Aortic smooth muscle cell (primary cell): ENCODE results near the gene DMKN. TPM values are rescaled to one million over a fixed set of nuclear protein-coding genes. Genes with fewer than 3 reads are reported as not detected.

Experiments used
- total RNA-seq: library from RNA; depleted of rRNA; stranded (reverse); fragments of >200 nt; gene quantifications from 2 replicates; pipeline ENCODE4 v1.2.3, GENCODE V29; 2014

The DMKN gene, protein sequence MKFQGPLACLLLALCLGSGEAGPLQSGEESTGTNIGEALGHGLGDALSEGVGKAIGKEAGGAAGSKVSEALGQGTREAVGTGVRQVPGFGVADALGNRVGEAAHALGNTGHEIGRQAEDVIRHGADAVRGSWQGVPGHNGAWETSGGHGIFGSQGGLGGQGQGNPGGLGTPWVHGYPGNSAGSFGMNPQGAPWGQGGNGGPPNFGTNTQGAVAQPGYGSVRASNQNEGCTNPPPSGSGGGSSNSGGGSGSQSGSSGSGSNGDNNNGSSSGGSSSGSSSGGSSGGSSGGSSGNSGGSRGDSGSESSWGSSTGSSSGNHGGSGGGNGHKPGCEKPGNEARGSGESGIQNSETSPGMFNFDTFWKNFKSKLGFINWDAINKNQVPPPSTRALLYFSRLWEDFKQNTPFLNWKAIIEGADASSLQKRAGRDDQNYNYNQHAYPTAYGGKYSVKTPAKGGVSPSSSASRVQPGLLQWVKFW
- 0.53 and 2.3 TPM in 2 replicates for total RNA-seq

DNA sequence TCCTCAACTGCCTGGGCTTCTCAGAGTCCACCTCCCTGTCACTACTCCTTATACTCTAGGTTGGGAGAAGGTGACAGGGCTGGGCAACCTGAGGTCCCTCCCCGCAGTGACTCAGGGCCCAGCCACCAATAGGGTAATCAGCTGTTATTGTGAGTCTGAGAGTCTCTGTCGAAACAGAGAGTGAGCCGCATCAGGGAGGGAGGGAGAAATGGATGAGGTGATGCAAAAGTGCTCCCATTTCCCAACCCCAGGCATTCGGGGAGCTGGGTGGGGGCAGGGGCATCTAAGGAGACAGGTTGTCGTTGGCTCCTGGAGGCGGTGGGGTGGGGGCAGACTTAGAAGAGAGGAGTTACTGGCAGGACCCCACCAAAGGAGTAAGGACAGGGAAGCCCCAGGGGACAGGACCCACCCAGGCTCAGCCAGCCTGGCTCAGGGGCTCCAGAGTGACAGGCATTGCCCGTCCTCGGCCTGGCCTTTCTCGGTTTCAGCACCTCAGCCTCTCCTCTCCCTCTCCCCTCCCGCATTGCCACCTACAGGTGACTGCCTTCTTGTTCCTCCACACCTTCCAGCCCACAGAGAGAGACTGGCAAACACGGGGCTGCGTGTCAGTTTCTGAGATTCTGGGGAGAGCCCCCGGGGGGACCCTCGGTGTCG, at the start of gene DMKN:
Gene DMKN (minus strand): TSS at position 22 of the 654 bp plus-strand sequence. CDS start 174 bp downstream, outside the sequence.

DNA sequence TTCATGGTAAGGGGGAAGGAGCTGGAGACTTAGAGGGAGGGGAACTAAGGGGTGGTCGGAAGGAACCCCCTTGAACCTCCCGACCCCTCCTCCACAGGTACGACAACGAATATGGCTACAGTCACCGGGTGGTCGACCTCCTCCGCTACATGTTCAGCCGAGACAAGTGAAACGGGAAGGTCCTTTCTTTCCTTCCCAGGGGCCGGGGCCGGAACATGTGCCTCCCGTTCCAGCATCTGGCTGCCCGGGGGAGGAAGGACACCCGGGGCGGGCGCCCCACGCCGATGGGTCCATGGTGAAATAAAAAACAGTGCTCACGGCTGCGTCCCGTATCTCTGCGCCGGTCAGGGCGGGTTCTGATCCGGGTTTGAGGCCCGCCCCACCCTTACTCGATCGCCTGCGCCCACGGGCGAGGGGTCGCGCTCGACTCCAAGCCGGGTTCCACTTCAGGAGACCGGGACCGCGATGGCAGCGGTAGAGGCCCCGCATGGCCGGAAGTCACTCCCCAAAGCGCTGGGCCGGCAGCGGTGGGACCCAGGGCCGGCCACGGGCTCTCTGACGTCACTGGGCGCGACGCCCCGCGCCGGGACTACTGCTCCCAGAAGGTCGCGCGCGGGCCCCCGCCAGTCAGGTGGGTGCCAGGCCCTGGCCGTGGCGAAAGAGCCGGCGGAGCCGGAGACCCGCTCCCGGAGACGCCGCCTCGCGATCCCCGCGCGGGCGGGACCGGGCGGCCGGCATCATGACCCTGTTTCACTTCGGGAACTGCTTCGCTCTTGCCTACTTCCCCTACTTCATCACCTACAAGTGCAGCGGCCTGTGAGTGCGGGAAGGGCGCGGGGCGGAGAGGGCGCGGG, 31.8 kb upstream of the DMKN start, which contains the start of gene TMEM147:
Gene TMEM147 (plus strand): TSS at position 626 of the 854 bp plus-strand sequence. CDS start 114 bp downstream, at position 740.

DNA sequence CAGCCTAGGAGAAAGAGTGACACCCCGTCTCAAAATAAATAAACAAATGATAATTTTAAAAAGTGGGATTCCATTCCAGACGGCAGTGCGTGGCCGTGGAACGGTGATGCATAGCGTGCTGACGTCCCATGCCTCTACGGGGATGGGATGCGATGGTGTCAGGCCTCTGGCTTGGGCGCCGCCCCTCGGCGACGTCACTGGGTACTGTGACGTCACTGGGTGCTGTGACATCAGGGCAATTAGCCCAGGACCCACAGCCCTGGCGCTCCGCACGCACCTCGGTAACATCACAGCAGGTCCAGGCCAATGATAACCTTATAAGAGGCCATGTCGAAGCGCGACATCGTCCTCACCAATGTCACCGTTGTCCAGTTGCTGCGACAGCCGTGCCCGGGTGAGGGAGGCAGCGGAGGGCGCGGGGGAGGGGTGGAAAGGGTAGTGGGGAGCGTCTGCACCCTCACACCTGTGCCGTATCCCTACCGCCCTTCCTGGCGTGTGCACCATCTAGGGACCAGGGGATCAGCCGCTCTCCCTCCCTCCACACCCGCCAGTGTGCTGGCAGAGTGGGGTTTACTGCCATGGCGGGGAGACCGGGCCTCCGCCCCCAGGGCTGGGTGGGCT, 19.9 kb upstream of the DMKN start, which contains the start of gene GAPDHS:
Gene GAPDHS (plus strand): TSS at position 256 of the 621 bp plus-strand sequence. CDS start 72 bp downstream, at position 328.

DNA sequence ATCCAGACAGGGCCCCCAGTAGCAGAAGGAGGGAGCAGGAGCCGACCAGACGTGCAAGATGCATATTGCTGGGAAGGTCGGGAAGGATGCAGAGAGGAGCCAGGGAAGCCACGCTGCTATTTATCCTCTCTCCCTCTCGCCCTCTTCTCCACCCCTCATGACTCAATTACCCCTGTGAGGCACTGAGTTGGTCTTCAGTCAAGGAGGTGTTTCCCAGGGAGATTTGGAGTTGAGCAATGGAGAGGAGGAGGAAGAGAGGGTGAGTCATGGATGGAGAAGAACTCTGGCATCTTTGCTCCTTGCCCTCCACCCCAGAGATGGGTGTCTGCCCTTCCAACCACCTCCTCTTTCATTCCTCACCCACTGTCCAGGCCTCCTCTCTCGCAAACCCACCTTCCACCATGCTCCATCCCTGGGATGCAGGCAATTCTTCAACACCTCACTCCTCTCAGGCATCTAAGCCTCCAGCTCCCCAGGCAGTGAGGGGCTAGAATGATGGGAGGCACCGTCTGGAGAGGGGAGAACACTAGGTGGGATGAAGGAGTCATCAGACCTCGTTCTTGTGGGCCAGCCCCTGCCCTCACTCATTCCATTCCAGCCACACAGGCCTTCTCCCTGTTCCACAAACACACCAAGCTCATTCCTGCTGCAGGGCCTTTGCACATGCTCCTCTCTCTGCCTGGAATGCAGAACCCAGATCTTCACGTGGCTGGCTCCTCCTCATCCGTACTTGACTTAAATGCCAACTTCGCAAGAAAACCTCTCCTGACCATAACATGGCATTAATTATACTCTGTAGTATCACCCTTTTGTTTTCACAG, 15.0 kb upstream of the DMKN start, which contains the start of gene SBSN:
Gene SBSN (minus strand): TSS at position 94 of the 821 bp plus-strand sequence. CDS start 30 bp downstream, at position 64.

DNA sequence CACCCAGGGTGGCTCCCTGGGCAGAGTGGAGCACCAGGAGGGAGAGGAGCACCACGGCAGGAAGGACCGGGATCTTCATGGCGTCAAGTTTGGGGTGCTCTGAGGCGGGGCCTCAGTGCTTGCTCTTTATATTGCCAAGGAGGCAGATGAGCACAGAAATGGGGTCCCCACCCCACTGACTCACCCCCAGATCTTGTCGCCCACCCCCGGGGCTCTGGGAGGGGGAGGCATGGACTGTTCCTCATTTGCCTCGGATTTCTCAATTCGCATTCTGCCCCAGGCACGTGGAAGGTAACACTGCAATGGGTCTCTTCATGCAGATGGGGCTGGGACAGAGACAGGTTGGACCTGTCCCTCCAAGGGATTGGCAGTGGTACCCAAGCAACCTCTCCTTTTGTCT, 23.1 kb downstream of the DMKN start, which contains the start of gene KRTDAP:
Gene KRTDAP (minus strand): TSS at position 101 of the 400 bp plus-strand sequence. CDS start 22 bp downstream, at position 79.

DNA sequence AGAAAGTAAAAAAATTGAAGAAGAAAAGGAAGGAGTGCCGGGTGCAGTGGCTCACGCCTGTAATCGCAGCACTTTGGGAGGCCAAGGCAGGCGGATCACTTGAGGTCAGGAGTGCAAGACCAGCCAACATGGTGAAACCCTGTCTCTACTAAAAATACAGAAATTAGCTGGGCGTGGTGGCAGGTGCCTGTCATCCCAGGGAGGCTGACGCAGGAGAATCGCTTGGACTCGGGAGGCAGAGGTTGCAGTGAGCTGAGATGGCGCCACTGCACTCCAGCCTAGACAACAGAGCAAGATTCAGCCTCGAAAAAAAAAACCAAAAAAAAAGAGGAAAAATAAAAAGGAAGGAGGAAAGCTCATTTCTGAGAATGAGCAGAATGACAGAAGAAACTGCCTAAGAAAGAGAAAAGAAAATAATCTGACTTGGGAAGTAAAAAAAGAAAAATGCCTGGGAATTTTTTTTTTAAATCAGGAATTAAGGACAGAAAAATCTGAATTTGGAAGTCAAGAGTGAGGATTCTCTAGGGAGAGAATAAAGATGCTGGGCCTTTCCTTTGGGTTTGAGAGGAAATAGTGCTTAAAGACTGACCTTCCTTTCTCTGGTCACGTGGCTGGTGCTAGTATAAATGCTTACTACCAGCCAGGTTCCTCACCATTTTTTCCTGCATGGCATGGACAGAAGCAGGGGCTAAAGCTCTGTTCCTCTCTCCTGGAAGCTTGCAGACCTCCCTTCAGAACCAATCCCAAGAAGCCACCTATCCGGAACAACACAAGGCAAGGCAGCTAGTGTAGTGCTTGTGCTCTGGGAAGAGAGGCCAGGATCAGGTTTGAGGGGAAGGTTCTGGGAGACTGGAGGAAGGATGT, 65.6 kb downstream of the DMKN start, which contains the start of gene FFAR2:
Gene FFAR2 (plus strand): TSS at position 652 of the 864 bp plus-strand sequence. CDS start 1,458 bp downstream, outside the sequence.

Other genes starting within 250 kb of the DMKN start
- gene USF2, start 244.7 kb downstream of the DMKN start, total RNA-seq = 45.8 and 51.1 TPM in 2 replicates
- not detected in 2 replicates for gene HAMP, start 231.1 kb downstream of the DMKN start, total RNA-seq
- gene MAG, start 221.5 kb downstream of the DMKN start, total RNA-seq = not detected in 2 replicates
- gene CD22, start 184.5 kb downstream of the DMKN start, total RNA-seq = 0.40 and 0.56 TPM in 2 replicates
- not detected in 2 replicates for gene FFAR1, start 165.7 kb downstream of the DMKN start, total RNA-seq
- gene FFAR3, start 155.2 kb downstream of the DMKN start, total RNA-seq = not detected in 2 replicates
- not detected in 2 replicates for gene GPR42, start 142.6 kb downstream of the DMKN start, total RNA-seq
- not detected in 2 replicates for gene FFAR2, start 65.4 kb downstream of the DMKN start, total RNA-seq
- gene KRTDAP, start 23.2 kb downstream of the DMKN start, total RNA-seq = not detected in 2 replicates
- 0.66 and 0.87 TPM in 2 replicates for gene SBSN, start 14.7 kb upstream of the DMKN start, total RNA-seq
- gene GAPDHS, start 19.8 kb upstream of the DMKN start, total RNA-seq = not detected in 2 replicates
- 73.3 and 90.4 TPM in 2 replicates for gene TMEM147, start 32.0 kb upstream of the DMKN start, total RNA-seq
- not detected in 2 replicates for gene ATP4A, start 50.0 kb upstream of the DMKN start, total RNA-seq
- not detected in 2 replicates for gene PMIS2, start 72.5 kb upstream of the DMKN start, total RNA-seq
- 4.4 and 6.7 TPM in 2 replicates for gene HAUS5, start 99.1 kb upstream of the DMKN start, total RNA-seq
- gene RBM42, start 115.4 kb upstream of the DMKN start, total RNA-seq = 36.8 and 38.8 TPM in 2 replicates
- gene ETV2, start 128.1 kb upstream of the DMKN start, total RNA-seq = 0.12 and 0.26 TPM in 2 replicates
- gene COX6B1, start 134.7 kb upstream of the DMKN start, total RNA-seq = 462 and 513 TPM in 2 replicates
- gene UPK1A, start 152.9 kb upstream of the DMKN start, total RNA-seq = not detected in 2 replicates
- gene ZBTB32, start 190.9 kb upstream of the DMKN start, total RNA-seq = not detected in 2 replicates
- 3.6 and 5.9 TPM in 2 replicates for gene KMT2B, start 204.4 kb upstream of the DMKN start, total RNA-seq
- 1.1 TPM in 2 replicates for gene IGFLR1, start 228.8 kb upstream of the DMKN start, total RNA-seq
- gene U2AF1L4, start 231.8 kb upstream of the DMKN start, total RNA-seq = 7.3 and 10.3 TPM in 2 replicates
- 16.8 and 17.2 TPM in 2 replicates for gene PSENEN, start 232.0 kb upstream of the DMKN start, total RNA-seq
- gene LIN37, start 234.9 kb upstream of the DMKN start, total RNA-seq = 6.7 and 7.0 TPM in 2 replicates
- 55.8 and 106 TPM in 2 replicates for gene HSPB6, start 243.4 kb upstream of the DMKN start, total RNA-seq
- gene PROSER3, start 244.5 kb upstream of the DMKN start, total RNA-seq = 3.6 and 4.7 TPM in 2 replicates